Kidney glomerular epithelial cell (primary cell): ENCODE results near the gene PEPD.
A peak's percentile ranks its signal among the peaks of the same experiment; 100 is the strongest.

Source experiments
- DNase-seq: peaks from one replicate; lab custom pipeline; 2025; lab: John Stamatoyannopoulos, UW

The PEPD gene

GRCh38 chr19:33381101-33381500 is 140.5 kb downstream of the PEPD start:
- no peak for DNase-seq

- no peak for DNase-seq
Observed at GRCh38 chr19:33379151-33379829, 142.3 kb downstream of the PEPD start.

- DNase-seq, result no peak
Observed at GRCh38 chr19:33377586-33378475, 143.8 kb downstream of the PEPD start.

- DNase-seq, result no peak
Observed at GRCh38 chr19:33376941-33377557, 144.5 kb downstream of the PEPD start.

GRCh38 chr19:33376423-33376822 is 145.2 kb downstream of the PEPD start:
- DNase-seq, result peak; percentile 15

GRCh38 chr19:33375837-33376159 is 145.8 kb downstream of the PEPD start:
- peak; percentile 36 for DNase-seq

GRCh38 chr19:33375156-33375836 is 146.3 kb downstream of the PEPD start:
- no peak for DNase-seq

GRCh38 chr19:33374236-33374714 is 147.3 kb downstream of the PEPD start:
- peak; percentile 31 for DNase-seq

- DNase-seq, result peak; percentile 74
Observed at GRCh38 chr19:33373453-33374235, 147.9 kb downstream of the PEPD start, which contains the start of gene CEBPG. Gene CEBPG (plus strand): TSS chr19:33373709. CDS start chr19:33379240, 5,531 bp downstream.

GRCh38 chr19:33370783-33371182 is 150.8 kb downstream of the PEPD start:
- no peak for DNase-seq

GRCh38 chr19:33368074-33368864 is 153.3 kb downstream of the PEPD start:
- DNase-seq, result no peak

- no peak for DNase-seq
Observed at GRCh38 chr19:33366897-33367296, 154.7 kb downstream of the PEPD start.

- no peak for DNase-seq
Observed at GRCh38 chr19:33366127-33366526, 155.5 kb downstream of the PEPD start.

GRCh38 chr19:33365691-33366090 is 155.9 kb downstream of the PEPD start:
- DNase-seq, result no peak

- no peak for DNase-seq
Observed at GRCh38 chr19:33363476-33363875, 158.1 kb downstream of the PEPD start.

GRCh38 chr19:33362508-33363228 is 158.9 kb downstream of the PEPD start:
- DNase-seq, result no peak

GRCh38 chr19:33359581-33359980 is 162.0 kb downstream of the PEPD start:
- DNase-seq, result no peak

GRCh38 chr19:33358408-33358807 is 163.2 kb downstream of the PEPD start:
- DNase-seq, result no peak

GRCh38 chr19:33357556-33357955 is 164.0 kb downstream of the PEPD start:
- no peak for DNase-seq

GRCh38 chr19:33355535-33355934 is 166.1 kb downstream of the PEPD start:
- DNase-seq, result no peak
